ENCODE measurements around the gene WARS2. TPM values are rescaled to one million over a fixed set of nuclear protein-coding genes. Genes with fewer than 3 reads are reported as not detected.

The WARS2 gene
- total RNA-seq, 4 donors from 2014 or later: 8.9 to 22.1 (median 12.8) TPM

GRCh38 chr1:118992237-118992825 lies 148.1 kb downstream of the WARS2 start:
- peaks cover 7 to 100% (median 57%) of the 10 kb centered on the region in 4 donors for H3K27me3 ChIP-seq

GRCh38 chr1:118991448-118991847 lies 149.0 kb downstream of the WARS2 start:
- intact Hi-C loops (cut with DNase I): no loop called here
- H3K4me3 ChIP-seq: no peak overlapping the region
- no peak for DNase-seq
- TF ChIP-seq POLR2A (IDR thresholded peaks at IDR 0.05) (no peak), CTCF (IDR thresholded peaks at IDR 0.05) (no peak)
- H3K36me3 ChIP-seq: no peaks in the 10 kb centered on the region
- H3K27me3 ChIP-seq: peaks cover 9 to 100% (median 64%) of the 10 kb centered on the region in 4 donors
- 27 to 60% methylated on average over 4 of the region's 4 CpGs for WGBS, 2 donors
- no peaks in the 10 kb centered on the region for H3K9me3 ChIP-seq
- H3K27ac ChIP-seq: no peak overlapping the region
- H3K4me1 ChIP-seq: peaks cover 12 to 34% (median 16%) of the 10 kb centered on the region in 3 donors

More at GRCh38 chr1:118992237-118992825, 148.1 kb downstream of the WARS2 start:
- Histone ChIP-seq H3K4me3 (no peak overlapping the region), H3K4me1 (peaks cover 7 to 25% (median 9%) of the 10 kb centered on the region in 3 donors), H3K36me3 (no peaks in the 10 kb centered on the region), H3K27ac (no peak overlapping the region), H3K9me3 (no peaks in the 10 kb centered on the region)
- intact Hi-C loops (cut with DNase I): no loop called here
- TF ChIP-seq CTCF (IDR thresholded peaks at IDR 0.05) (no peak), POLR2A (IDR thresholded peaks at IDR 0.05) (no peak)
- WGBS, 2 donors: 30 to 38% methylated on average over 22 of the region's 22 CpGs
- DNase-seq: no peak

- Histone ChIP-seq H3K4me3 (no peak overlapping the region), H3K36me3 (no peaks in the 10 kb centered on the region), H3K4me1 (peaks cover 12 to 42% (median 18%) of the 10 kb centered on the region in 3 donors), H3K27ac (no peak overlapping the region), H3K27me3 (peaks cover 13 to 100% (median 72%) of the 10 kb centered on the region in 4 donors), H3K9me3 (no peaks in the 10 kb centered on the region)
- DNase-seq: no peak
- intact Hi-C loops (cut with DNase I): no loop called here
- TF ChIP-seq POLR2A (IDR thresholded peaks at IDR 0.05) (no peak), CTCF (IDR thresholded peaks at IDR 0.05) (no peak)
- WGBS, 2 donors: 74 to 78% methylated on average over 6 to 8 of the region's 8 CpGs
Measured at GRCh38 chr1:118990513-118991152, 149.8 kb downstream of the WARS2 start.

GRCh38 chr1:118989878-118990378 lies 150.5 kb downstream of the WARS2 start:
- no peak for TF ChIP-seq CTCF (IDR thresholded peaks at IDR 0.05)
- TF ChIP-seq POLR2A (IDR thresholded peaks at IDR 0.05): no peak
- peaks cover 12 to 49% (median 18%) of the 10 kb centered on the region in 3 donors for H3K4me1 ChIP-seq
- H3K9me3 ChIP-seq: peaks cover 0 to 3% (median 0%) of the 10 kb centered on the region in 3 donors
- WGBS, 2 donors: 44 to 50% methylated on average over 15 to 19 of the region's 22 CpGs
- no peak for DNase-seq
- no peak overlapping the region for H3K27ac ChIP-seq
- no peak overlapping the region for H3K4me3 ChIP-seq
- intact Hi-C loops (cut with DNase I): no loop called here
- H3K36me3 ChIP-seq: no peaks in the 10 kb centered on the region
- H3K27me3 ChIP-seq: peaks cover 13 to 100% (median 74%) of the 10 kb centered on the region in 4 donors

All from esophagus squamous epithelium (tissue), 5 donors.